Gastrocnemius medialis (tissue), 4 donors: ENCODE results near the gene MRPL41. TPM values are rescaled to one million over a fixed set of nuclear protein-coding genes. Genes with fewer than 3 reads are reported as not detected.
"Not testable (repeated sequence)": the region's sequence is repeated elsewhere in the genome, so short reads cannot be mapped to it uniquely, and the experiment has no call there.

Experiments used
- ATAC-seq, 2 donors: fragments of 150-250 bp; one replicate each; pipeline ENCODE4 v1.9.1; 2016
- DNase-seq, 2 donors: peaks; one replicate each; pipeline ENCODE4 v3.0.0-alpha.2; 2019
- H3K27ac ChIP-seq, 4 donors: fragments of 200-600 bp; sonication (generic); 1 replicate in 1 of 4; 2 replicates in 3 of 4; pipeline ENCODE4 v1.5.1; 2016 to 2018; ENCODE audit warnings: mild to moderate bottlenecking in 2 of 4, moderate library complexity in 1 of 4
- H3K27me3 ChIP-seq, 3 donors: fragments of 200-600 bp; sonication (generic) in 2 of 3; 1 replicate in 1 of 3; 2 replicates in 2 of 3; pipeline versions ENCODE4 v1.5.1 to v1.6.0; 2016 to 2019; ENCODE audit warnings: mild to moderate bottlenecking in 1 of 3, moderate library complexity in 1 of 3
- H3K36me3 ChIP-seq, 2 donors: fragments of 200-600 bp; sonication (generic) in 1 of 2; one replicate each; pipeline ENCODE4 v1.5.1; 2017 to 2018
- H3K4me1 ChIP-seq, 2 donors: fragments of 200-600 bp; sonication (generic) in 1 of 2; one replicate each; pipeline ENCODE4 v1.5.1; 2016 to 2017; ENCODE audit warnings: mild to moderate bottlenecking in 2 of 2
- H3K4me3 ChIP-seq, 4 donors: fragments of 200-600 bp; sonication (generic) in 3 of 4; 1 replicate in 1 of 4; 2 replicates in 3 of 4; pipeline ENCODE4 v1.5.1; 2016 to 2019; ENCODE audit warnings: mild to moderate bottlenecking in 2 of 4
- H3K9me3 ChIP-seq, 3 donors: fragments of 200-600 bp; sonication (generic) in 2 of 3; 1 replicate in 1 of 3; 2 replicates in 2 of 3; pipeline ENCODE4 v1.5.1; 2016 to 2019
- POLR2A ChIP-seq, 2 donors: fragments of 450-650 bp; IDR thresholded peaks; one replicate each; pipeline ENCODE4 v1.6.1; 2017; ENCODE audit warnings: antibody characterized with exemption in 2 of 2, mild to moderate bottlenecking in 2 of 2, moderate library complexity in 2 of 2
- in situ Hi-C, 4 donors: fragments of 200-750 bp; cut with MboI; loops; one replicate each; pipeline versions ENCODE4 v1.15.0 to v1.8.0; 2017; ENCODE audit warnings: low sequenced_read_pairs in 4 of 4
- intact Hi-C: fragments of 100-400 bp; cut with DNase I; formaldehyde crosslinking; loops from one replicate; pipeline ENCODE4 v1.15.1; 2023; ENCODE audit warnings: low total_unique reads
- total RNA-seq, 4 donors: library from RNA; depleted of rRNA; stranded (reverse); fragments of >200 nt; gene quantifications; one replicate each; pipeline versions ENCODE4 v1.1.0 to v1.2.3, GENCODE V29; 2016
- TF ChIP-seq, protein P1 (sequence below), 5 experiments: fragments of 450-650 bp in 3 of 5; fragments of 200-600 bp in 2 of 5; sonication (generic) in 2 of 5; IDR thresholded peaks in 4 of 5; conservative IDR thresholded peaks in 1 of 5; 1 replicate in 4 of 5; 2 replicates in 1 of 5; pipeline ENCODE4 v1.5.1; 2016 to 2019; ENCODE audit warnings: antibody characterized with exemption in 5 of 5, mild to moderate bottlenecking in 3 of 5, moderate library complexity in 3 of 5

MRPL41 gene
- total RNA-seq, 4 donors from 2014 or later: 107 to 137 (median 126) TPM

DNA sequence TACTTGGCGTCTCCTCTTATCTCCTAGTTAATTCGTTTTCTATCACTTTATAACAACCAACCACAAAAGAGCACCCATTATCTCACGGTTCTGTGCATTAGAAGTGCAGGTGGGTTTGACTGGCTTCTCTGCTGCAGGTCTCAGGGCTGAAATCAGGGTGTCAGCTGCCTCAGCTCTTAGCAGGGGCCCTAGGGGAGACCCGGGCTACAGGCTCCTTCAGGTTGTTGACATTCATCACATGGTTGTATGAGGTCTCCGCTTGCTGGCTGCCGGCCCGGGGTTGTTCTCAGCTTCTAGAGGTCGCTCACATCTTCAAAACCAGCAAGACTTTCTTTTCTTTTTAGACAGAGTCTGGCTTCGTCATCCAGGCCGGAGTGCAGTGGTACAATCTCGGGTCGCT lies 41.5 kb downstream of the MRPL41 start:
- DNase-seq (no peak), ATAC-seq (no peak)
- Histone ChIP-seq H3K9me3 (no peaks in the 10 kb centered on the region), H3K4me1 (peaks cover 7 to 12% of the 10 kb centered on the region in 2 donors), H3K27me3 (no peaks in the 10 kb centered on the region), H3K4me3 (no peak overlapping the region), H3K27ac (no peak overlapping the region), H3K36me3 (no peaks in the 10 kb centered on the region)
- intact Hi-C loops (no loop called here), in situ Hi-C loops (no loop called here)
- TF ChIP-seq, protein P1, sequence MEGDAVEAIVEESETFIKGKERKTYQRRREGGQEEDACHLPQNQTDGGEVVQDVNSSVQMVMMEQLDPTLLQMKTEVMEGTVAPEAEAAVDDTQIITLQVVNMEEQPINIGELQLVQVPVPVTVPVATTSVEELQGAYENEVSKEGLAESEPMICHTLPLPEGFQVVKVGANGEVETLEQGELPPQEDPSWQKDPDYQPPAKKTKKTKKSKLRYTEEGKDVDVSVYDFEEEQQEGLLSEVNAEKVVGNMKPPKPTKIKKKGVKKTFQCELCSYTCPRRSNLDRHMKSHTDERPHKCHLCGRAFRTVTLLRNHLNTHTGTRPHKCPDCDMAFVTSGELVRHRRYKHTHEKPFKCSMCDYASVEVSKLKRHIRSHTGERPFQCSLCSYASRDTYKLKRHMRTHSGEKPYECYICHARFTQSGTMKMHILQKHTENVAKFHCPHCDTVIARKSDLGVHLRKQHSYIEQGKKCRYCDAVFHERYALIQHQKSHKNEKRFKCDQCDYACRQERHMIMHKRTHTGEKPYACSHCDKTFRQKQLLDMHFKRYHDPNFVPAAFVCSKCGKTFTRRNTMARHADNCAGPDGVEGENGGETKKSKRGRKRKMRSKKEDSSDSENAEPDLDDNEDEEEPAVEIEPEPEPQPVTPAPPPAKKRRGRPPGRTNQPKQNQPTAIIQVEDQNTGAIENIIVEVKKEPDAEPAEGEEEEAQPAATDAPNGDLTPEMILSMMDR (IDR thresholded peaks at IDR 0.05 in 4 of 5, conservative IDR thresholded peaks at IDR 0.05 in 1 of 5): no peak
- no peak for TF ChIP-seq POLR2A (IDR thresholded peaks at IDR 0.05)

DNA sequence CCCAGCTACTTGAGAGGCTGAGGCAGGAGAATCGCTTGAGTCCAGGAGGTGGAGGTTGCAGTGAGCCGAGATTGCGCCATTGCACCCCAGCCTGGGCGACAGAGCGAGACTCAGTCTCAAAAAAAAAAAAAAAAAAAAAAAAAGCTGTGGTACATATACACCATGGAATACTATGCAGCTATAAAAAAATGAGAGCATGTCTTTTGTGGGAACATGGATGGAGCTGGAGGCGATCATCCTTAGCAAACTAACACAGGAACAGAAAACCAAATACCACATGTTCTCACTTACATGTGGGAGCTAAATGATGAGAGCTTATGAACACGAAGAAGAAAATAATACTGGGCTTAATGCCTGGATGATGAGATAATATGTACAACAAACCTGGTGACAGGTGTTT lies 44.9 kb downstream of the MRPL41 start:
- H3K9me3 ChIP-seq, H3K27ac ChIP-seq, in situ Hi-C loops, H3K27me3 ChIP-seq, H3K36me3 ChIP-seq, H3K4me1 ChIP-seq, ATAC-seq, intact Hi-C loops, DNase-seq, H3K4me3 ChIP-seq: not testable (repeated sequence)

DNA sequence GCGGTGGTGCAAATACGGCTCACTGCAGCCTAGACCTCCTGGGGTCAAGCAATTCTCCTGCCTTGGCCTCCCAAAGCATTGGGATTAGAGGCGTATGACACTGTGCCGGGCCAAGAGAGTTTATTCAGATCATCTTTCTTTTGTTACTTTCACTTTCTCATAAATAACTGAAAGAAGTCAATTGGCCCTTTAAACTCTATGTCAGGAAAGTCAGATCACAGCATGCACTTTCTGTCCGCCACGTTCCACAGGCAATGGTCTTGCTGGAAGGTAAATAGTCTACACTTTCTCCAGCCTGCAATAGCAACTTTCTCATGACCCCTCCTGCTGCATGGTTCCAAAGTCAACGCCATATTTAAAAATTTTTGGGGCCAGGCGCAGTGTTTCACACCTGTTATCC lies 47.3 kb downstream of the MRPL41 start:
- Histone ChIP-seq H3K36me3 (no peaks in the 10 kb centered on the region), H3K9me3 (no peaks in the 10 kb centered on the region), H3K27ac (no peak overlapping the region), H3K27me3 (no peaks in the 10 kb centered on the region), H3K4me3 (no peak overlapping the region), H3K4me1 (no peaks in the 10 kb centered on the region)
- in situ Hi-C loops (no loop called here), intact Hi-C loops (no loop called here)
- ATAC-seq (no peak), DNase-seq (no peak)
- TF ChIP-seq POLR2A (IDR thresholded peaks at IDR 0.05): no peak
- TF ChIP-seq, protein P1 (IDR thresholded peaks at IDR 0.05 in 4 of 5, conservative IDR thresholded peaks at IDR 0.05 in 1 of 5): no peak

Other genes starting within 250 kb of the MRPL41 start
- 1 to 10 TPM; 1.9 to 5.4 (median 3.4) TPM for gene NRARP, start 249.6 kb upstream of the MRPL41 start, total RNA-seq
- 10 to 100 TPM in 1 of 4 donors, 1 to 10 TPM in 3; 4.8 to 12.5 (median 6.4) TPM for gene EXD3, start 128.7 kb upstream of the MRPL41 start, total RNA-seq
- 1 to 10 TPM in 3 of 4 donors, under 1 TPM in 1; 0.41 to 2.5 (median 1.8) TPM for gene NOXA1, start 128.5 kb upstream of the MRPL41 start, total RNA-seq
- under 1 TPM in 1 of 4 donors, not detected in 3; 0.23 TPM for gene ENTPD8, start 110.5 kb upstream of the MRPL41 start, total RNA-seq
- gene NSMF, start 92.5 kb upstream of the MRPL41 start, total RNA-seq: 1 to 10 TPM; 4.4 to 8.4 (median 7.1) TPM
- 10 to 100 TPM in 1 of 4 donors, 1 to 10 TPM in 3; 4.5 to 10.5 (median 9.4) TPM for gene PNPLA7, start 1.5 kb upstream of the MRPL41 start, total RNA-seq
- gene DPH7, start 27.0 kb downstream of the MRPL41 start, total RNA-seq: 10 to 100 TPM in 3 of 4 donors, 1 to 10 TPM in 1; 10.0 to 25.2 (median 13.6) TPM
- gene ZMYND19, start 38.6 kb downstream of the MRPL41 start, total RNA-seq: 10 to 100 TPM in 2 of 4 donors, 1 to 10 TPM in 2; 5.8 to 15.2 (median 11.8) TPM
- gene ARRDC1, start 53.8 kb downstream of the MRPL41 start, total RNA-seq: 10 to 100 TPM; 20.5 to 23.7 (median 23.3) TPM
- 10 to 100 TPM; 38.6 to 77.8 (median 54.3) TPM for gene EHMT1, start 67.1 kb downstream of the MRPL41 start, total RNA-seq